K562 (cell line): ENCODE results near the gene GBF1. TPM values are rescaled to one million over a fixed set of nuclear protein-coding genes. Genes with fewer than 3 reads are reported as not detected.

ENCODE experiments used
- MAZ ChIP-seq, 2 experiments: fragments of 450-650 bp in 1 of 2; sonication (generic) in 1 of 2; formaldehyde crosslinking; IDR thresholded peaks in 1 of 2; conservative IDR thresholded peaks in 1 of 2; 2 replicates each; pipeline versions ENCODE4 v1.4.0 to v1.5.0; 2020; ENCODE audit warnings: mild to moderate bottlenecking in 1 of 2, missing genetic modification reagents in 1 of 2
- NFYB ChIP-seq: IDR thresholded peaks from 2 replicates; pipeline ENCODE4 v1.6.1; 2011; ENCODE audit warnings: mild to moderate bottlenecking, moderate library complexity; ENCODE audit not compliant: insufficient read length; ENCODE audit errors: extremely low read depth
- SIN3B ChIP-seq: fragments of 450-650 bp; IDR thresholded peaks from 2 replicates; pipeline ENCODE4 v1.6.1; 2017; ENCODE audit warnings: low read depth, mild to moderate bottlenecking, moderate library complexity
- TCF7L2 ChIP-seq: fragments of 150-350 bp; IDR thresholded peaks from 2 replicates; pipeline ENCODE4 v1.6.1; 2016; ENCODE audit warnings: low read depth, mild to moderate bottlenecking, low read length, moderate library complexity
- polyA plus RNA-seq, 8 experiments: library from polyadenylated mRNA; depleted of rRNA in 4 of 8; stranded (reverse) in 5 of 8; unstranded in 3 of 8; fragments of >200 nt; fragmentation: Nextera tagmentation in 2 of 8; fragmentation: Illumina TruSeq in 1 of 8; extraction: Ambion mirVana in 2 of 8; extraction: Trizol in 1 of 8; gene quantifications; 2 replicates each; pipeline versions ENCODE4 v1.2.1 to v1.2.3, GENCODE V29; 2011 to 2014; ENCODE audit warnings: inconsistent platforms in 1 of 8, missing spikeins in 1 of 8
- total RNA-seq, 7 experiments: library from RNA; depleted of rRNA in 6 of 7; stranded (reverse); fragments of >200 nt in 6 of 7; fragmentation: Illumina TruSeq in 2 of 7; extraction: Trizol in 2 of 7; gene quantifications; 2 replicates each; pipeline versions ENCODE4 v1.2.1 to v1.2.3, GENCODE V29; 2011 to 2021; ENCODE audit warnings: low replicate concordance in 1 of 7
- TF ChIP-seq, protein P1 (sequence below), 2 experiments: fragments of 450-650 bp in 1 of 2; sonication (generic) in 1 of 2; formaldehyde crosslinking in 1 of 2; IDR thresholded peaks; 2 replicates each; pipeline versions ENCODE4 v1.7.1 to v1.9.0; 2016 to 2022; ENCODE audit warnings: inconsistent platforms in 1 of 2, mild to moderate bottlenecking in 1 of 2, missing genetic modification reagents in 1 of 2
- TF ChIP-seq, protein P2 (sequence below): fragments of 200-800 bp; sonication (Bioruptor generic); IDR thresholded peaks from 2 replicates; pipeline ENCODE4 v1.6.1; 2017; ENCODE audit warnings: missing genetic modification characterization, missing compliant biosample characterization

GBF1 gene
- total and polyA plus RNA-seq, 9 of the 15 experiments (the other 6 are each of a cell fraction or from before 2014, with no cell fraction given): 0.69 to 28.0 (median 10.3) TPM

DNA sequence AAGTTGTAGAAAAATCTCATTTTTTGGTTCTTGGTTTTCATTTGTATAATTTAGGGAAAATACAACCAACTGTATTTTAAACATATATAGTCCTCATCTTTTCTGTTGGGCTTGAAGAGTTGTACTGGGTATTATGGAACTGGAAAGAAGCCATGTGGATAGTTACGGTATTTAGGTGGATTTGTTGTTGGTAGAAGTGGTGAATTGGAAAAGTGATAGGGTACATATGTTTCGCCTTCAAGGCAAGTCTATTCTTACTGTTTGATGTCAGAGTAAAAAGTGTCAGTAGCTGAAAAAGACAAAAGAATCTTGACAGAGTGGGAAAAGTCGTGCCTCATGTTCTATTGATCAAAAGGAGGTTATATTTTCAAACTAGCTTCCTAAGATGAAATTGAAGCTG lies 64.6 kb downstream of the GBF1 start (continued):
- TF ChIP-seq, protein P1, sequence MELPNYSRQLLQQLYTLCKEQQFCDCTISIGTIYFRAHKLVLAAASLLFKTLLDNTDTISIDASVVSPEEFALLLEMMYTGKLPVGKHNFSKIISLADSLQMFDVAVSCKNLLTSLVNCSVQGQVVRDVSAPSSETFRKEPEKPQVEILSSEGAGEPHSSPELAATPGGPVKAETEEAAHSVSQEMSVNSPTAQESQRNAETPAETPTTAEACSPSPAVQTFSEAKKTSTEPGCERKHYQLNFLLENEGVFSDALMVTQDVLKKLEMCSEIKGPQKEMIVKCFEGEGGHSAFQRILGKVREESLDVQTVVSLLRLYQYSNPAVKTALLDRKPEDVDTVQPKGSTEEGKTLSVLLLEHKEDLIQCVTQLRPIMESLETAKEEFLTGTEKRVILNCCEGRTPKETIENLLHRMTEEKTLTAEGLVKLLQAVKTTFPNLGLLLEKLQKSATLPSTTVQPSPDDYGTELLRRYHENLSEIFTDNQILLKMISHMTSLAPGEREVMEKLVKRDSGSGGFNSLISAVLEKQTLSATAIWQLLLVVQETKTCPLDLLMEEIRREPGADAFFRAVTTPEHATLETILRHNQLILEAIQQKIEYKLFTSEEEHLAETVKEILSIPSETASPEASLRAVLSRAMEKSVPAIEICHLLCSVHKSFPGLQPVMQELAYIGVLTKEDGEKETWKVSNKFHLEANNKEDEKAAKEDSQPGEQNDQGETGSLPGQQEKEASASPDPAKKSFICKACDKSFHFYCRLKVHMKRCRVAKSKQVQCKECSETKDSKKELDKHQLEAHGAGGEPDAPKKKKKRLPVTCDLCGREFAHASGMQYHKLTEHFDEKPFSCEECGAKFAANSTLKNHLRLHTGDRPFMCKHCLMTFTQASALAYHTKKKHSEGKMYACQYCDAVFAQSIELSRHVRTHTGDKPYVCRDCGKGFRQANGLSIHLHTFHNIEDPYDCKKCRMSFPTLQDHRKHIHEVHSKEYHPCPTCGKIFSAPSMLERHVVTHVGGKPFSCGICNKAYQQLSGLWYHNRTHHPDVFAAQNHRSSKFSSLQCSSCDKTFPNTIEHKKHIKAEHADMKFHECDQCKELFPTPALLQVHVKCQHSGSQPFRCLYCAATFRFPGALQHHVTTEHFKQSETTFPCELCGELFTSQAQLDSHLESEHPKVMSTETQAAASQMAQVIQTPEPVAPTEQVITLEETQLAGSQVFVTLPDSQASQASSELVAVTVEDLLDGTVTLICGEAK (IDR thresholded peaks at IDR 0.05): no peak
- TF ChIP-seq, protein P1 (CRISPR knock-in tag; IDR thresholded peaks at IDR 0.05): no peak
- TF ChIP-seq, protein P2, sequence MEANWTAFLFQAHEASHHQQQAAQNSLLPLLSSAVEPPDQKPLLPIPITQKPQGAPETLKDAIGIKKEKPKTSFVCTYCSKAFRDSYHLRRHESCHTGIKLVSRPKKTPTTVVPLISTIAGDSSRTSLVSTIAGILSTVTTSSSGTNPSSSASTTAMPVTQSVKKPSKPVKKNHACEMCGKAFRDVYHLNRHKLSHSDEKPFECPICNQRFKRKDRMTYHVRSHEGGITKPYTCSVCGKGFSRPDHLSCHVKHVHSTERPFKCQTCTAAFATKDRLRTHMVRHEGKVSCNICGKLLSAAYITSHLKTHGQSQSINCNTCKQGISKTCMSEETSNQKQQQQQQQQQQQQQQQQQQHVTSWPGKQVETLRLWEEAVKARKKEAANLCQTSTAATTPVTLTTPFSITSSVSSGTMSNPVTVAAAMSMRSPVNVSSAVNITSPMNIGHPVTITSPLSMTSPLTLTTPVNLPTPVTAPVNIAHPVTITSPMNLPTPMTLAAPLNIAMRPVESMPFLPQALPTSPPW (CRISPR knock-in tag): no peak
- TF ChIP-seq SIN3B (no peak), NFYB (no peak), MAZ (CRISPR knock-in tag; conservative IDR thresholded peaks at IDR 0.05 in 1 of 2, IDR thresholded peaks at IDR 0.05 in 1 of 2) (no peak), TCF7L2 (no peak)
